Stimulated activated CD4-positive, alpha-beta T cell treated with anti-CD3 and anti-CD28 coated beads, Interleukin-12 subunit alpha, Interleukin-12 subunit beta, amount 100 ng/mL, for 48 hours (primary cell): Measurements from ENCODE around the gene ROM1.
"Not testable (repeated sequence)": the region's sequence is repeated elsewhere in the genome, so short reads cannot be mapped to it uniquely, and the experiment has no call there.

Experiments used
- DNase-seq, 3 donors: peaks; one replicate each; pipeline ENCODE4 v3.0.0-alpha.2; 2020; ENCODE audit warnings: low read depth in 2 of 3, low spot score in 1 of 3

Gene ROM1

DNA sequence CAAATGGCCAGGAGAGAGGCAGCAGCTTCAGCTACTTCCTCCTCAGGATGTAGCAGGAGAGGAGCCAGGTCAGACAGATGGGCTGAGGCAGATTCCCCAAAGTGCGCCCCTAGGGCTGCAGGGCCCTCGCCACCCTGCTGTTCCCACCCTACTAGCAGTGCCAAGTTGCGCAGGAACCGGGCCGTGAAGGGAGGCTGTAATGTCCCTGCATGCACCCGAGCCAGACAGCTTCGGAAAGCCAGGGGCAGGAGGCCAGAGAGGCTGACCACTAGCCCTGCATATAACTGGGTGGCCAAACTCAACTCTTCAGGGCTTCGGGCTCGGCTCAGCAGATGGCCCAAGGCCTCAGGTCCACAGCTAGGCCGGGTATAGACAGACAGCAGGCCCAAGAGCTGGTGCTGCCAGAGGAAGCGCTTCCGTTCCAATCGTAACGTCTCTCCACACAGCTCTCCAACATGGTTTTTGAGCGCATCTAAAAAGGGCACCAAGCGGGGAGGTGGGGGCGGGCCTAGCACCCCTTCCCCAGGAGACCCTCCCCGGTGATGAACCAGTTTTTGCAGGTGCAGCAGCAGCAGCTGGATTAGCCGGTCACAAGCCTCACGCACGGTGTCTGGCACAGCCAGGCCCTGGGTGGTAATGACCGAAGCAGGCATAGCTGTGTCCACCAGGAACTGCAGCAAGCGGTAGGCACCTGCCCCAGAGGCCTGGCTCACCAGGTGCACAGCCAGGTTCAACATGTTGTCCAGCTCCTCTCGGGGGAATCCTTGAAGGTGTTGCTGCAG, 35.3 kb downstream of the ROM1 start:
- DNase-seq: no peak

DNA sequence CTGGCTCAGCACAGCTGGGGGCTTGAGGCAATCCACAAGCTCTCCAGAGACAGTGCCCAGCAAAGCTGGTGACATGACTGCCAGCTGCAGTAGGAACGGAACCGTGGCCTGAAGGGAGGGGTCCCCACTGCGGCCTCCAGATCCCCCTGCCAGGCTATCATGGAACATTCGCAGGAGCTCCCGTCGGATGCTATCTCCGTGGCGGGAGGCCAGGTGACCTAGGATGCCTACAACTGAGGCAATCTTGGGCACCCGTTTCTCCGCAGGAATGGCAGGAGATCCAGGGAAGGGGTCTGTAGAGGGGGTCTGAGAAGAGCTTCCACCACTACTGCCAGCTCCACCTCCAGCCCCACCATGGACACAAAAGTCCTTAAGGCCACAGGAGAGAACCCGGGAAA, 35.9 kb downstream of the ROM1 start:
- no peak for DNase-seq

- no peak for DNase-seq
Observed at GRCh38 chr11:62649486-62649885, 36.4 kb downstream of the ROM1 start.

GRCh38 chr11:62650283-62650682, 37.2 kb downstream of the ROM1 start:
- DNase-seq: not testable (repeated sequence)

DNA sequence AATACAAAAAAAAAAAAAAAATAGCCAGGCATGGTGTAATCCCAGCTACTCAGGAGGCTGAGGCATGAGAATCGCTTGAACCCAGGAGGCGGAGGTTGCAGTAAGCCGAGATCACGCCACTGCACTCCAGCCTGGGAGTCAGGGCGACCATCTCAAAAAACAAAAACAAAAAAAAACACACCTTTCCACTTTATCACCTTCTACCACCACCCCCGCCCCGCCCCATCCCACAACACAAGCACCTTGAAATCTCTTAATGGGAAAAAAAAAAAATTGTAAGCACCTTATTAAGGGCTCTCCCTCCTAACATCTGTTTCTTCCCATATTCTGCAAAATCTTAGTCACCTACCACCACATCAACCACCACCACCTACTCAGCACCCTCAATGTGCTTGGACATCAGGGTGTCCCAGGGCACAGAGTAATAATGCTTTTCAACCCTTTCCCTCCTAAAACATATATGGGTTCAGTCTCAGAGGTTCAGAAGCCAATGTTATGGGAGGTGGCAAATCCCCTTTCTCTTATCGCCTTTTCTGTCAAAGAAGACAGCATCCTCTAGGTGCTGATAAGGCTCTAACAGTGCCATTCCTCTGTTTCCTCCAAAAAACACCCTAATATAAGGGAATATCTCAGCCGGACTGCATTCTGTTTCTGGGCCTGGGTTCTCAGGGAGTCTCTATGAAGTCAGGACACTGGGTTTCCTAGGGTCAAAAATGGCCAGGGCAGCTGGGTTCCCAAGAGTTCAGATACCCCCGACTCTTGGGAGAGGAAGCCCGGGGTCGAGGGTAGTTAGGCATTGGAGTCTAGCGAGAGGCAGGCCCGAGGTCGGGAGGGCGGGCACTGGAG, 39.3 kb downstream of the ROM1 start:
- no peak for DNase-seq

GRCh38 chr11:62654297-62654696, 41.2 kb downstream of the ROM1 start:
- no peak for DNase-seq

DNA sequence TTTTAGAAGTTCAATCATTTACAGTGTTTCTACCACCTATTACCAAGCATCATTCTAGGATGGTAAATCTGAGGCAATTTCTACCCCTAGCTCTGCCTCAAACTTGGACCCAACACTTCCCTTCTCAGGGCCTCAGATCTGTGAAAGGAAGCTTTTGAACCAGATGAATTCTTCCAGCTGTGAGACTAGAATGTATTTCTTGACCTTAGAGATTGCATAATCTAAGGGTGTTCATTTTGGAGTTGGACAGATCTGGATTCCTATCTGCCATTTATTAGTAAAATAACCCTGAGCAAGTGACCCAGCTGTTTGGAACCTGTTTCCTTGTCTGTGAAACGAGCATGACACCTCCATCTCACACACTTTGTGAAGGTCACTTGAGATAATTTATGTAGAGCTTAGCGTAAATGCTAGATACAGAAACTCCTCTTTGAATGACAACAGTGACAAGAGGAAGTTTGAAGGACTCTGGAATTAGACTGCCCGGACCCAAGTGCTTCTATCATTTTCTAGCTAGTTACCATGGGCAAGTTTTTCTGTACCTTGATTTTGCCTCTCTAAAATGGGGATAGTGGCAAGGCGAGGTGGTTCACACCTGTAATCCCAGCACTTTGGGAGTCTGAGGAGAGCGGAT, 43.9 kb downstream of the ROM1 start:
- DNase-seq: no peak

DNA sequence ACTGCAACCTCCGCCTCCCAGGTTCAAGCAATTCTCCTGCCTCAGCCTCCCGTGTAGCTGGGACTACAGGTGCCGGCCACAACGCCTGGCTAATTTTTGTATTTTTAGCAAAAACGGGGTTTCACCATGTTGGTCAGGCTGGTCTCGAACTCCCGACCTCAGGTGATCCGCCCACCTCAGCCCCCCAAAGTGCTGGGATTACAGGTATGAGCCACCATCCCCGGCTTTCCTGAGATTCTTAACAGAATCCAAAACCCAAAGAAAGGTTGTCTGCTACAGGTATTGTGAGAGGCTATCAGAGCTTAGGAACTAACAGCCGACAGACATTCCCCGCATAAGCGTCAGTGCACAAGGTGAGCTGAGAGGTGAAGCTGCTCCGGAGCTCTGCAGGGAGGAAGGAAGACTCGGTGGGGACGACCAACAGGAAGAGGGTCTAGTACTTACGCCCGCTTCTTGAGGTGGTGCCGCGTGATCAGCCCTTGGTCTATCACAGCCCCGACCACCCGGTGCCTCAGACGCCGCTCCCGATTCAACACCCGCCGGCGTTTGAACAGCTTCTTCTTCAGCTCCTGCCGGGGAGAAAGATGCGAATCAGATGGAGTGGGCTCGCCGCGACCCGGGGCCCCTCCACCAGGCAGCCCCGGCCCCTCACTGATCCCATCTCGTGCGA, 51.5 kb downstream of the ROM1 start:
- DNase-seq: peak in 1 of 3 donors; percentile 40
